Vagina (tissue), 2 donors: ENCODE results near the gene ROR1. TPM values are rescaled to one million over a fixed set of nuclear protein-coding genes. Genes with fewer than 3 reads are reported as not detected.

Source experiments
- DNase-seq, 2 donors: peaks; one replicate each; pipeline ENCODE4 v3.0.0-alpha.2; 2017; ENCODE audit errors: extremely low spot score in 2 of 2
- H3K27ac ChIP-seq: fragments of 200-600 bp; sonication (generic); one replicate; pipeline ENCODE4 v1.5.1; 2019
- H3K27me3 ChIP-seq: fragments of 200-600 bp; sonication (generic); one replicate; pipeline ENCODE4 v1.5.1; 2019
- H3K36me3 ChIP-seq, 2 donors: fragments of 200-600 bp; sonication (generic); one replicate each; pipeline ENCODE4 v1.5.1; 2017 to 2019
- H3K4me1 ChIP-seq: fragments of 200-600 bp; sonication (generic); one replicate; pipeline ENCODE4 v1.5.1; 2019
- H3K4me3 ChIP-seq, 2 donors: fragments of 200-600 bp; sonication (generic); 1 replicate in 1 of 2; 2 replicates in 1 of 2; pipeline ENCODE4 v1.5.1; 2016 to 2019
- H3K9me3 ChIP-seq: fragments of 200-600 bp; sonication (generic); one replicate; pipeline ENCODE4 v1.5.1; 2019
- POLR2A ChIP-seq, 2 donors: fragments of 450-650 bp; IDR thresholded peaks; one replicate each; pipeline ENCODE4 v1.6.1; 2017; ENCODE audit warnings: antibody characterized with exemption in 2 of 2, mild to moderate bottlenecking in 2 of 2, moderate library complexity in 2 of 2
- POLR2AphosphoS5 ChIP-seq, 2 donors: sonication (generic); formaldehyde crosslinking; IDR thresholded peaks; one replicate each; pipeline ENCODE4 v1.9.0; 2017; ENCODE audit warnings: antibody characterized with exemption in 2 of 2, mild to moderate bottlenecking in 2 of 2, low read depth in 1 of 2; ENCODE audit not compliant: insufficient read depth in 1 of 2
- intact Hi-C: fragments of 100-400 bp; cut with DNase I; formaldehyde crosslinking; loops from one replicate; pipeline ENCODE4 v1.15.1; 2023
- total RNA-seq: library from RNA; depleted of rRNA; stranded (reverse); fragments of >200 nt; gene quantifications from one replicate; pipeline ENCODE4 v1.2.3, GENCODE V29; 2016
- TF ChIP-seq, protein P1 (sequence below), 3 experiments: fragments of 450-650 bp in 2 of 3; fragments of 200-600 bp in 1 of 3; sonication (generic) in 1 of 3; IDR thresholded peaks; one replicate each; pipeline ENCODE4 v1.5.1; 2017 to 2019; ENCODE audit warnings: antibody characterized with exemption in 3 of 3, mild to moderate bottlenecking in 2 of 3, moderate library complexity in 2 of 3

Gene ROR1
- total RNA-seq, 1 donor from 2014 or later = 11.0 TPM

DNA sequence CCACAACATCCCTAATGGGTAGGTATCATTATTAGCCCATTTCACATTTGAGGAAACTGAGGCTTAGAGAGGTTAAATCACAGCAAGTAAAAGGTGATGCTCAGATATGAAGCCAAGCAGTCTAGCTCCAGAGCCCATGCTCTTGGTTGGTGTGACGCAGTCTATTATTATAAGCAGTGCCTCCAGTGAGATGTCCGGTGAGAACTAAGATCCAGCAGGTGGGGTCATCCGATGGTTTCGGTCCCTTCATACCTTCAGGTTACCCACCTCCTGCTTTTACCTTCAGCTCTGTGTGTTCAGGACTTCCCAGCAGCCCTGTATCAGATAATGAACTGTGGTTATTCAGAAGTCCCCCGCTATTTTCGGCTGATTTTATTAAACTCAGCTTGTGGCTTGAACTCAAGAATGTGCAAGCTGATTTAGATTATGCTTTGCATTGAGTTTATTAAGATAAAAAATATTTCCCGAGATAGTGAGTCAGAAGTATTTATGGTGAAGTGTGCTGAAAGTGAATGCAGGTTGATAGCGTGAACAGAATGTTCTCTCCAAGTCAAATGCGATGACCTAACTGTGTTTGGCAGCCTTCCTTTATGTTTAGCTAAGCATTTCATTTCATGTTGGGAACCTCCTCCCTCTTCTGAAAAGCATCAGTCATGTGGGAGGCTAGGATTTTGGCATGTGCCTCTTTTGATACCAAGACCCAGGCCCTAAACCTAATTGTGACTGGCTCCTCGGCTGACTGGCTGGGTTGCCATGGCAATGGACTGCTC lies 268.7 kb downstream of the ROR1 start:
- Histone ChIP-seq H3K36me3 (no peaks in the 10 kb centered on the region), H3K4me1 (peaks cover 50% of the 10 kb centered on the region), H3K9me3 (no peaks in the 10 kb centered on the region), H3K27ac (peak overlapping the region; percentile 68), H3K4me3 (no peak overlapping the region), H3K27me3 (no peaks in the 10 kb centered on the region)
- TF ChIP-seq POLR2A (IDR thresholded peaks at IDR 0.05) (no peak), POLR2AphosphoS5 (IDR thresholded peaks at IDR 0.05; ENCODE audit: insufficient read depth in 1 of 2, low read depth in 1 of 2) (peak in 1 of 2 donors; percentile 97)
- TF ChIP-seq, protein P1, sequence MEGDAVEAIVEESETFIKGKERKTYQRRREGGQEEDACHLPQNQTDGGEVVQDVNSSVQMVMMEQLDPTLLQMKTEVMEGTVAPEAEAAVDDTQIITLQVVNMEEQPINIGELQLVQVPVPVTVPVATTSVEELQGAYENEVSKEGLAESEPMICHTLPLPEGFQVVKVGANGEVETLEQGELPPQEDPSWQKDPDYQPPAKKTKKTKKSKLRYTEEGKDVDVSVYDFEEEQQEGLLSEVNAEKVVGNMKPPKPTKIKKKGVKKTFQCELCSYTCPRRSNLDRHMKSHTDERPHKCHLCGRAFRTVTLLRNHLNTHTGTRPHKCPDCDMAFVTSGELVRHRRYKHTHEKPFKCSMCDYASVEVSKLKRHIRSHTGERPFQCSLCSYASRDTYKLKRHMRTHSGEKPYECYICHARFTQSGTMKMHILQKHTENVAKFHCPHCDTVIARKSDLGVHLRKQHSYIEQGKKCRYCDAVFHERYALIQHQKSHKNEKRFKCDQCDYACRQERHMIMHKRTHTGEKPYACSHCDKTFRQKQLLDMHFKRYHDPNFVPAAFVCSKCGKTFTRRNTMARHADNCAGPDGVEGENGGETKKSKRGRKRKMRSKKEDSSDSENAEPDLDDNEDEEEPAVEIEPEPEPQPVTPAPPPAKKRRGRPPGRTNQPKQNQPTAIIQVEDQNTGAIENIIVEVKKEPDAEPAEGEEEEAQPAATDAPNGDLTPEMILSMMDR (IDR thresholded peaks at IDR 0.05) = no peak
- no peak for DNase-seq
- intact Hi-C loops = loop anchor here (10.0 kb wide), 1 partner anchor 268 kb away; the partner anchor contains the start of gene ROR1

DNA sequence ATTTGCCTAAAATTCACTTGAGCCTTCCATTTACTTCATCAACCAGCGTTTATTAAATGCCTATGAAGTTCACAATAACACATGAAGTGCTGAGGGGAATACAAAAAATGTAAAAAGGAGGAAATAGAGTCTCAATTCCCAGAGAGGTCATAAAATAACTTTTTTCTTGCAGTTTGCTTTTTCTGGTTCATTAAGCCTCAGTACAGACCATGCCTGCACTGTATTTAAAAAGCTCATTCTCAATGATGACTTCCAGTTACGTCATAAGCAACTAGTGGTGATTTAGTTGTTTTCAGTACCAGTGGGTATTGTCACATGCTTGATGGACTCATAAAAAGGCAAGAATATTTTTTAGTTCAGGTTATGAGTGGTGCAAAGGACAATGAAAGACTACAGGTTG lies 269.5 kb downstream of the ROR1 start:
- intact Hi-C loops = loop anchor here (10.0 kb wide), 1 partner anchor 268 kb away; the partner anchor contains the start of gene ROR1
- Histone ChIP-seq H3K4me1 (peaks cover 45% of the 10 kb centered on the region), H3K27ac (peak overlapping the region; percentile 68), H3K4me3 (no peak overlapping the region), H3K9me3 (no peaks in the 10 kb centered on the region), H3K36me3 (no peaks in the 10 kb centered on the region), H3K27me3 (no peaks in the 10 kb centered on the region)
- TF ChIP-seq POLR2A (IDR thresholded peaks at IDR 0.05) (no peak), POLR2AphosphoS5 (IDR thresholded peaks at IDR 0.05; ENCODE audit: insufficient read depth in 1 of 2, low read depth in 1 of 2) (no peak)
- TF ChIP-seq, protein P1 (IDR thresholded peaks at IDR 0.05) = no peak
- no peak for DNase-seq

DNA sequence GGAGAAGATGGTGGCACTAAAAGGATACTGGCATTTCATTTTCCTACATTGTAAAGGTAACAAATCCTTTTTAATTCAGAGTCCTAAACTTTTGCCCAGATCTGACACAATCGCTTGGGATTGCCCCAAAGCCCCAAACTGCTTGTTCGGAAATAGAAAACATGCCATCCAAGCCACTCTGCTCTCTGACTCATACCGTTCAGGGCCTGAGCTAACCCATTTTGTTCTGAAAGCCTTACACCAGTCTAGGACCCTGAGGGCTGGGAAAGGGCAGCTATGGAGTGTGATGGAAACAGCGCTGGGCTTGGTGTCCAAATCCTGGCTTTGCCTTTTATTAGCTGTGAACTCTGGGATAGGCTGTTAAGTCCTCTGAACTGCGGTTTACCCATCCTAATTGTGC lies 270.2 kb downstream of the ROR1 start:
- Histone ChIP-seq H3K9me3 (no peaks in the 10 kb centered on the region), H3K27me3 (no peaks in the 10 kb centered on the region), H3K4me1 (peaks cover 38% of the 10 kb centered on the region), H3K36me3 (no peaks in the 10 kb centered on the region), H3K4me3 (no peak overlapping the region), H3K27ac (peak overlapping the region; percentile 68)
- intact Hi-C loops = loop anchor here (10.0 kb wide), 1 partner anchor 269 kb away; the partner anchor contains the start of gene ROR1
- TF ChIP-seq, protein P1 (IDR thresholded peaks at IDR 0.05) = no peak
- TF ChIP-seq POLR2A (IDR thresholded peaks at IDR 0.05) (no peak), POLR2AphosphoS5 (IDR thresholded peaks at IDR 0.05; ENCODE audit: insufficient read depth in 1 of 2, low read depth in 1 of 2) (no peak)
- DNase-seq = no peak

DNA sequence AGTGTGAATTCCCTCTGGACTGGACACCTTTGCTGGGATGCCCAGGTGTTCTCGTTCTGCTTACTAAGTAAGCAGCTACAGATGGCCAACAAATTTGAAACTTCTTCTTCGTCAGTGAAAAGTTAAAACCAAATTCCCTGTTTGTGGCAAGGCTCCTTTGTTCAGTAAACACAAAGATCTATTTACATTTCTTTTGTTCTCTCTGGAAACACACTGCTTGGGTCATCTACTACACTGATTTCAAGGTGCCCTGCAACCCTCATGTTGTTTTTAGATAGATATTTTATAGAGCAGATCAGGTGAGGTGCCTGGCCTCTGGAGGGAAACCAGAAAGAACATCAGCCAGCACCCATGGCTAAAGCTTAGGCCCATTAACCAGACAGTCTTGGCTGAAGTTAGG lies 272.4 kb downstream of the ROR1 start:
- intact Hi-C loops = loop anchor here (10.0 kb wide), 1 partner anchor 271 kb away; the partner anchor contains the start of gene ROR1
- DNase-seq = no peak
- H3K4me3 ChIP-seq = no peak overlapping the region

More for the DNA sequence above, 272.4 kb downstream of the ROR1 start:
- no peak for TF ChIP-seq POLR2AphosphoS5 (IDR thresholded peaks at IDR 0.05; ENCODE audit: insufficient read depth in 1 of 2, low read depth in 1 of 2)
- TF ChIP-seq POLR2A (IDR thresholded peaks at IDR 0.05) = no peak
- TF ChIP-seq, protein P1 (IDR thresholded peaks at IDR 0.05) = no peak
- no peaks in the 10 kb centered on the region for H3K27me3 ChIP-seq
- H3K27ac ChIP-seq = no peak overlapping the region
- H3K9me3 ChIP-seq = no peaks in the 10 kb centered on the region
- no peaks in the 10 kb centered on the region for H3K36me3 ChIP-seq
- H3K4me1 ChIP-seq = peaks cover 24% of the 10 kb centered on the region
